HG02610 (cell line): ENCODE results near the gene NAT8L.

Source experiments
- ATAC-seq: cut with Tn5 transposase; IDR thresholded peaks from one replicate; pipeline ENCODE4 v1.9.1; 2021; ENCODE audit warnings: mild to moderate bottlenecking, moderate library complexity; ENCODE audit not compliant: unreplicated experiment

NAT8L gene

GRCh38 chr4:2044542-2045517 is 14.3 kb upstream of the NAT8L start:
- no peak for ATAC-seq

GRCh38 chr4:2045518-2045951 is 13.6 kb upstream of the NAT8L start:
- ATAC-seq, result no peak

GRCh38 chr4:2046031-2046961 is 12.8 kb upstream of the NAT8L start:
- ATAC-seq, result no peak

- ATAC-seq, result no peak
Observed at GRCh38 chr4:2047031-2047660, 12.0 kb upstream of the NAT8L start.

GRCh38 chr4:2047781-2048581 is 11.1 kb upstream of the NAT8L start:
- ATAC-seq, result no peak

- ATAC-seq, result no peak
Observed at GRCh38 chr4:2048831-2049230, 10.3 kb upstream of the NAT8L start.

- no peak for ATAC-seq
Observed at GRCh38 chr4:2049381-2049780, 9.7 kb upstream of the NAT8L start.

- ATAC-seq, result no peak
Observed at GRCh38 chr4:2049811-2050210, 9.3 kb upstream of the NAT8L start.

- no peak for ATAC-seq
Observed at GRCh38 chr4:2051086-2051485, 8.0 kb upstream of the NAT8L start.

- ATAC-seq, result no peak
Observed at GRCh38 chr4:2054217-2054616, 4.9 kb upstream of the NAT8L start.

- ATAC-seq, result no peak
Observed at GRCh38 chr4:2057382-2058065, 1.6 kb upstream of the NAT8L start.

- ATAC-seq, result no peak
Observed at GRCh38 chr4:2058264-2059045, 672 bp upstream of the NAT8L start.

GRCh38 chr4:2059726-2060602 is 837 bp downstream of the NAT8L start:
- ATAC-seq, result no peak

GRCh38 chr4:2060611-2061185 is 1.6 kb downstream of the NAT8L start:
- no peak for ATAC-seq

GRCh38 chr4:2061186-2062131 is 2.3 kb downstream of the NAT8L start:
- ATAC-seq, result no peak

- no peak for ATAC-seq
Observed at GRCh38 chr4:2062168-2062807, 3.2 kb downstream of the NAT8L start.
